H1 (cell line): ENCODE data around the gene S100A12. TPM values are rescaled to one million over a fixed set of nuclear protein-coding genes. Genes with fewer than 3 reads are reported as not detected.

Experiments used
- GTF2F1 ChIP-seq: IDR thresholded peaks from 2 replicates; pipeline ENCODE4 v1.6.1; 2012; ENCODE audit warnings: low read depth, low read length, improper control_type of control experiment, borderline replicate concordance
- MAFK ChIP-seq: IDR thresholded peaks from 2 replicates; pipeline ENCODE4 v1.6.1; 2012; ENCODE audit warnings: low read depth, mild to moderate bottlenecking, improper control_type of control experiment, low read length
- RFX5 ChIP-seq: IDR thresholded peaks from 2 replicates; pipeline ENCODE4 v1.6.1; 2011; ENCODE audit warnings: low read depth, low read length, improper control_type of control experiment, borderline replicate concordance
- SIN3A ChIP-seq, 2 experiments: IDR thresholded peaks in 1 of 2; conservative IDR thresholded peaks in 1 of 2; 2 replicates each; pipeline ENCODE4 v1.6.1; 2011 to 2012; ENCODE audit warnings: low read length in 2 of 2, improper control_type of control experiment in 1 of 2, low read depth in 1 of 2, mild to moderate bottlenecking in 1 of 2
- SP1 ChIP-seq: IDR thresholded peaks from 2 replicates; pipeline ENCODE4 v1.6.1; 2011; ENCODE audit warnings: low read depth, low read length
- TCF12 ChIP-seq: IDR thresholded peaks from 2 replicates; pipeline ENCODE4 v1.6.1; 2011; ENCODE audit warnings: low read depth, mild to moderate bottlenecking, low read length
- polyA plus RNA-seq, 7 experiments: library from polyadenylated mRNA; depleted of rRNA in 3 of 7; stranded (reverse) in 5 of 7; unstranded in 2 of 7; fragments of >200 nt in 5 of 7; fragments of 200-250 nt in 2 of 7; gene quantifications; 1 replicate in 5 of 7; 2 replicates in 1 of 7; 4 replicates in 1 of 7; pipeline versions ENCODE4 v1.2.1 to v1.2.3, GENCODE V29; 2011 to 2013; ENCODE audit warnings: missing spikeins in 2 of 7, mixed read lengths in 2 of 7
- total RNA-seq: library from RNA; stranded (reverse); fragmentation: NEBNext Ultra II Directional; extraction: Animal tissue kit (Norgen Biotek cat#: 25700); gene quantifications from 2 replicates; pipeline ENCODE4 v1.2.1, GENCODE V29; 2021

S100A12 gene
- total and polyA plus RNA-seq, 2 of the 8 experiments (the other 6 are each of a cell fraction or from before 2014, with no cell fraction given) = not detected

- no peak for TF ChIP-seq RFX5
- no peak for TF ChIP-seq SIN3A (conservative IDR thresholded peaks at IDR 0.05 in 1 of 2, IDR thresholded peaks at IDR 0.05 in 1 of 2; ENCODE audit: low read depth in 1 of 2, low read length in 2 of 2)
- TF ChIP-seq SP1 = no peak
- TF ChIP-seq GTF2F1 = no peak
- no peak for TF ChIP-seq MAFK
- no peak for TF ChIP-seq TCF12
Measured at GRCh38 chr1:153339802-153340201, 35.6 kb downstream of the S100A12 start (continued).
